Measurements from ENCODE around the gene DHRSX.
"Not testable (repeated sequence)": the region's sequence is repeated elsewhere in the genome, so short reads cannot be mapped to it uniquely, and the experiment has no call there.

Gene DHRSX

GRCh38 chrX:2542826-2543521 is 42.2 kb upstream of the DHRSX start:
- TF ChIP-seq, protein P1, sequence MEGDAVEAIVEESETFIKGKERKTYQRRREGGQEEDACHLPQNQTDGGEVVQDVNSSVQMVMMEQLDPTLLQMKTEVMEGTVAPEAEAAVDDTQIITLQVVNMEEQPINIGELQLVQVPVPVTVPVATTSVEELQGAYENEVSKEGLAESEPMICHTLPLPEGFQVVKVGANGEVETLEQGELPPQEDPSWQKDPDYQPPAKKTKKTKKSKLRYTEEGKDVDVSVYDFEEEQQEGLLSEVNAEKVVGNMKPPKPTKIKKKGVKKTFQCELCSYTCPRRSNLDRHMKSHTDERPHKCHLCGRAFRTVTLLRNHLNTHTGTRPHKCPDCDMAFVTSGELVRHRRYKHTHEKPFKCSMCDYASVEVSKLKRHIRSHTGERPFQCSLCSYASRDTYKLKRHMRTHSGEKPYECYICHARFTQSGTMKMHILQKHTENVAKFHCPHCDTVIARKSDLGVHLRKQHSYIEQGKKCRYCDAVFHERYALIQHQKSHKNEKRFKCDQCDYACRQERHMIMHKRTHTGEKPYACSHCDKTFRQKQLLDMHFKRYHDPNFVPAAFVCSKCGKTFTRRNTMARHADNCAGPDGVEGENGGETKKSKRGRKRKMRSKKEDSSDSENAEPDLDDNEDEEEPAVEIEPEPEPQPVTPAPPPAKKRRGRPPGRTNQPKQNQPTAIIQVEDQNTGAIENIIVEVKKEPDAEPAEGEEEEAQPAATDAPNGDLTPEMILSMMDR (IDR thresholded peaks at IDR 0.05; ENCODE audit: insufficient read depth, missing control alignments) = no peak
- no peak for FAIRE-seq
- no peak for DNase-seq (ENCODE audit: insufficient read length, low spot score)

DNA sequence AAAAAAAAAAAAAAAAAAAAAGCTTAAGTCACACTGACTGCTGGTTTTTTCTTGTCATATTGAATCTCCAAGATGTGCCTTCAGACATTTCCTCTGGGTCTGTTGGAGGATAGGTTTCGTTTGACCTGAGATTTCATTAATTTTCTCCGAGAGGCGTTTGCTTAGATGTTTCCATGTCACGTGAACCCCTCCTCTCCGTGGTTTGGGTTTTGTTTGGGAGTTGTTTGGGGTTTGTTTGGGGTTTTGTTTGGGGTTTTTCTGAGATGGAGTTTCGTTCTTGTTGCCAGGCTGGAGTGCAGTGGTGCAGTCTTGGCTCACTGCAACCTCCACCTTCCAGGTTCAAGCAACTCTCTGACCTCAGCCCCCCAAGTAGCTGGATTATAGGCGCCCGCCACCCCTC is 40.8 kb upstream of the DHRSX start:
- TF ChIP-seq, protein P1 (IDR thresholded peaks at IDR 0.05; ENCODE audit: insufficient read depth, missing control alignments) = no peak
- FAIRE-seq (no peak), DNase-seq (ENCODE audit: insufficient read length, low spot score) (no peak)

- FAIRE-seq = no peak
- TF ChIP-seq, protein P1 (IDR thresholded peaks at IDR 0.05; ENCODE audit: insufficient read depth, missing control alignments) = no peak
- no peak for DNase-seq (ENCODE audit: insufficient read length, low spot score)
Measured at GRCh38 chrX:2540426-2540947, 39.7 kb upstream of the DHRSX start.

- TF ChIP-seq, protein P1 (IDR thresholded peaks at IDR 0.05; ENCODE audit: insufficient read depth, missing control alignments) = no peak
- no peak for FAIRE-seq
Measured at GRCh38 chrX:2539586-2539985, 38.8 kb upstream of the DHRSX start.

DNA sequence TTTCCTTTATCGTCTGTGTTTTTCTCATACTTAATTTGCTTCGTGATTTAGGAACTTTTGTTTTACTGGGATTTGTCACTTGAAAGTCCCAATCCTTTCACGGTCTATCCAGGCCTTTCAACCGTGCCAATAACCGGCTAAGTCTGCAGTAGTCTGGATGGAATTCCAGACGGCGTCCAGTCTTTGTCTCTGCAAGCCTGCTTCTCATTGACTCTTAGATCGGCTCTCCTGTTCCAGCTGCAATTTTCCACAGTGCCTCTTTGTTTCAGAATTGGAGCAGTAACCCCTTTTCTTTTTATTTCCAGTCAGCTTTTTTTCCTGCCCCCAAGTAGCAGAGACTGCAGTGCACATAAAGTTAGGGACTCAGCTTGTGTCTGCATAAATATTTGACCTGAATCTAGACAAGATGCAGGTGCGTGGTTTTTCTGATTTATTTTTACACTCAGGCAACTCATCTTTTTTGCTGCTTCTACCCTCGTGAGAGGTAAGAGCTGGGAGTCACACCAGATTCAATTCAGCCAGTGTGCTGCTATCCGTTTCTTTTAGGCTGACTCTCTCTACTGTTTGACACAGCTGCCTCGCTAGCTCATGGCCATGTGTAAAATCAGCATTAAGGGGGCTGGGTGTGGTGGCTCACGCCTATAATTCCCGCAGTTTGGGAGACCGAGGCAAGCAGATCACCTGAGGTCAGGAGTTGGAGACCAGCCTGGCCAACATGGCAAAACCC is 37.4 kb upstream of the DHRSX start:
- TF ChIP-seq, protein P1 (IDR thresholded peaks at IDR 0.05; ENCODE audit: insufficient read depth, missing control alignments) = no peak
- DNase-seq (ENCODE audit: insufficient read length, low spot score) (no peak), FAIRE-seq (no peak)

More at GRCh38 chrX:2539586-2539985, 38.8 kb upstream of the DHRSX start:
- no peak for DNase-seq (ENCODE audit: insufficient read length, low spot score)

GRCh38 chrX:2536974-2537373 is 36.2 kb upstream of the DHRSX start:
- FAIRE-seq (no peak), DNase-seq (ENCODE audit: insufficient read length, low spot score) (no peak)
- TF ChIP-seq, protein P1 (IDR thresholded peaks at IDR 0.05; ENCODE audit: insufficient read depth, missing control alignments) = no peak

- DNase-seq (ENCODE audit: insufficient read length, low spot score) = no peak
- TF ChIP-seq, protein P1 (IDR thresholded peaks at IDR 0.05; ENCODE audit: insufficient read depth, missing control alignments) = no peak
- no peak for FAIRE-seq
Measured at GRCh38 chrX:2536141-2536540, 35.4 kb upstream of the DHRSX start.

DNA sequence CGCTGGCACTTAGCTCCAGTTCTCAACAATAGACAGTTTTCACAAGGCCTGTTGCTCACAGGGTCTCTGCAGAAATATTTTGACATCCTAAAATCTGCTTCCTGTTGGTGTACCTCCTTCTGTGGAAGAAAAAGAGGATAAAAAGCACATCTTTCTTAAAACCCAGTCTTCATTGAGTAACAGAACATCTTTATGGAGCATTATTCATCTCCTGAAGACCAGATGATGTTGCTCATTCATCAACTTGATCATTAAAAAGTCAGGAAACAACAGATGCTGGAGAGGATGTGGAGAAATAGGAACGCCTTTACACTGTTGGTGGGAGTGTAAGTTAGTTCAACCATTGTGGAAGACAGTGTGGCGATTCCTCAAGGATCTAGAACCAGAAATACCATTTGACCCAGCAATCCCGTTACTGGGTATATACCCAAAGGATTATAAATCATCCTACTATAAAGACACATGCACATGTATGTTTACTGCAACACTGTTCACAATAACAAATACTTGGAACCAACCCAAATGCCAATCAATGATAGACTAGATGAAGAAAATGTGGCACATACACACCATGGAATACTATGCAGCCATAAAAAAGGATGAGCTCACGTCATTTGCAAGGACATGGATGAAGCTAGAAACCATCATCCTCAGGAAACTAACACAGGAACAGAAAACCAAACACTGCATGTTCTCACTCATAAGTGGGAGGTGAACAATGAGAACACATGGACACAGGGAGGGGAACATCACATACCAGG is 33.7 kb upstream of the DHRSX start:
- FAIRE-seq; DNase-seq (ENCODE audit: insufficient read length, low spot score): not testable (repeated sequence)
